ENCODE results near the gene CHTF8.

Gene CHTF8

GRCh38 chr16:69084289-69084688 lies 48.1 kb downstream of the CHTF8 start:
- no peak for DNase-seq (ENCODE audit: low read depth in 1 of 2, low spot score in 1 of 2)
- TF ChIP-seq JUND (IDR thresholded peaks at IDR 0.05; ENCODE audit: low read depth) = no peak
- in situ Hi-C loops (cut with HindIII; ENCODE audit: low pct_unique_long_range_greater_than_20kb, low sequenced_read_pairs) = no loop called here

DNA sequence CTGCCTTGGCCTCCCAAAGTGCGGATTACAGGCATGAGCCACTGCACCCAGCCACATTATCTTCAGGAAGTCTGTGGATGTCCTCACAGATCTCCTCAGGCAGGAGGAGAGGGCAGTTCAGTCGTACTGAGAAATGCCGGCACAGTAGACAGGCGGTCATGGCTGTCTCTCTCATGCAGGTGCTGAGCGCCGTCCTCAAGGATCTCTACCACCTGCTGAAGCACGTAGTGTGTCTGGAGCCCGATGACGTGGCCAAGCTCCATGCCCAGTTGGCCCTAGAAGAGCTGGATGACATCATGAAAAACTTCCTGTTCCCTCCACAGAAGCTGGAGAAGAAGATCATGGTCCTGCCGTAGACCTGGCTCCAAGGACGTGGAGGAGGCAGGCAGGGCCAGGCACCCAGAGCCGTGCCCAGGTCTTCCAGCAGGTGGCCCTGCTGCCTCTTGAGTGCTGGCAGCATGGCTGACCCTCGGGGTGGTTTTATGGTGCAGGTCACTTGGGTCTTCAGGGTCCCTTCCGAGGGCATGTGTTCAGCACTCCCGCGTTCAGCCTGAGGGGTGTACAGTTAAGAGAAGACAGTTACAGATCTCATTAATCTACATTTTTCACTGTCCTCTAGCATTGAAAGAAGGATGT lies 49.0 kb downstream of the CHTF8 start:
- no peak for TF ChIP-seq JUND (IDR thresholded peaks at IDR 0.05; ENCODE audit: low read depth)
- in situ Hi-C loops (cut with HindIII; ENCODE audit: low pct_unique_long_range_greater_than_20kb, low sequenced_read_pairs) = no loop called here
- DNase-seq (ENCODE audit: low read depth in 1 of 2, low spot score in 1 of 2) = no peak

GRCh38 chr16:69079697-69080096 lies 52.7 kb downstream of the CHTF8 start:
- no peak for TF ChIP-seq JUND (IDR thresholded peaks at IDR 0.05; ENCODE audit: low read depth)
- no peak for DNase-seq (ENCODE audit: low read depth in 1 of 2, low spot score in 1 of 2)
- in situ Hi-C loops (cut with HindIII; ENCODE audit: low pct_unique_long_range_greater_than_20kb, low sequenced_read_pairs) = no loop called here

GRCh38 chr16:69078073-69078472 lies 54.3 kb downstream of the CHTF8 start:
- in situ Hi-C loops (cut with HindIII; ENCODE audit: low pct_unique_long_range_greater_than_20kb, low sequenced_read_pairs) = no loop called here
- DNase-seq (ENCODE audit: low read depth in 1 of 2, low spot score in 1 of 2) = no peak
- TF ChIP-seq JUND (IDR thresholded peaks at IDR 0.05; ENCODE audit: low read depth) = no peak

DNA sequence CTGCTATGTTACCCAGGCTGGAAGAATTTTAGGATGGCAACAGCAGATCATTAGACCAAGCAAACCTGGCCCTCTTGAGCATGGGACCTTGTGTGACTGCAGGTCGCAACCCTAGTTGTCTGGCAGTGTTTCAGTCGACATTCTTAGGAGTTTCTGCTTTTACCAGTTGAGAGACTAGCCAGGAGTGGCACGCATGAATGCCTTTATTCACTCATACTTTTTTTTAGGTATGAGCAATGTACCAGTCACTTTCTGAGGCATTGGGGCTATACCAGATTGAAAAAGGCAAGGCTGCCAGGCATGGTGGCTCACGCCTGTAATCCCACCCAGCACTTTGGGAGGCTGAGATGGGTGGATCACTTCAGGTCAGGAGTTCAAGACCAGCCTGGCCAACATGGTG lies 55.1 kb downstream of the CHTF8 start:
- in situ Hi-C loops (cut with HindIII; ENCODE audit: low pct_unique_long_range_greater_than_20kb, low sequenced_read_pairs) = no loop called here
- no peak for TF ChIP-seq JUND (IDR thresholded peaks at IDR 0.05; ENCODE audit: low read depth)
- DNase-seq (ENCODE audit: low read depth in 1 of 2, low spot score in 1 of 2) = no peak

DNA sequence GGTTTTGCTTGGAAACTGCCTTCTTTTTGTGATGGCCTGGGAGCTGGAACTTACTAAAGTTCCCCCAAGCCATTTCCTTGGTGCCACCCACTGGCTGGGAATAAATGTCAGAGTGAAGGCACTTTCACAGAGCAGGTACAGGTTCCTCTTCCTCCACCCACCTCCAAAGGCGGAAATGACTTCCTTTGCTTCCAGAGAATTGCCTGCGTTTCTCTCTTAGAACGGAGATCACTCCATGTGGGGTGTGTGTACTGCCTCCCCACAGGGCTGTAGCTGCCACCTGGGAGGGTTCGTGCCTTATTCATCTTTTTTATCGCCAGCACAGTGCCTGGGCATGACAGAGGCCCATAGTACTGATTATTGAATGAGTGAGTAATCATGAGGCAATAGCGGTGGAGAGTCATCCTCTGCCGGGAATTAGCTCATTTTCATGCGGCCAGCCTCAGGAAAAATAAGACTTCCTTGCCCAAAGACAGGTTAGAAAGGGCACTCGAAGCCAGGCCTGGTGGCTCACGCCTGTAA lies 59.1 kb downstream of the CHTF8 start:
- in situ Hi-C loops (cut with HindIII; ENCODE audit: low pct_unique_long_range_greater_than_20kb, low sequenced_read_pairs) = no loop called here
- no peak for TF ChIP-seq JUND (IDR thresholded peaks at IDR 0.05; ENCODE audit: low read depth)
- no peak for DNase-seq (ENCODE audit: low read depth in 1 of 2, low spot score in 1 of 2)

GRCh38 chr16:69072640-69072974 lies 59.8 kb downstream of the CHTF8 start:
- in situ Hi-C loops (cut with HindIII; ENCODE audit: low pct_unique_long_range_greater_than_20kb, low sequenced_read_pairs) = no loop called here
- no peak for TF ChIP-seq JUND (IDR thresholded peaks at IDR 0.05; ENCODE audit: low read depth)
- no peak for DNase-seq (ENCODE audit: low read depth in 1 of 2, low spot score in 1 of 2)

DNA sequence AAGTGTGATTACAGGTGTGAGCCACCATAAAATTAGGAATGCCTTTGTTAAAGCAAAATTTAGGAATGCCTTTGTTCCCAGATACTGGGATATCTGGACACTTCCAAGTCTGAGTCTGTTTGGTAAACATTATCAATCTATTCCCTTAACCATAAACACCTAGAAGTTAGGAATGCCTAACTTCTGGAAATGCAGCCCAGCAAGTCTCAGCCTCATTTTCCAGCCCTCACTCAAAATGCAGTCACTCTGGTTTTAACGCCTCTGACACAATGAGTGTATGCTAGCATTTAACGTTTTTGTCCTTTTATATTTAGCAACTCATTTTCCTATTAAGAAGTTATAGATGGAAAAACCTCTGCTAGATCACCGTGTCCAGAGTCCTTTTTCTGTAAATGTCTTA lies 61.4 kb downstream of the CHTF8 start:
- TF ChIP-seq JUND (IDR thresholded peaks at IDR 0.05; ENCODE audit: low read depth) = no peak
- no peak for DNase-seq (ENCODE audit: low read depth in 1 of 2, low spot score in 1 of 2)
- in situ Hi-C loops (cut with HindIII; ENCODE audit: low pct_unique_long_range_greater_than_20kb, low sequenced_read_pairs) = no loop called here

DNA sequence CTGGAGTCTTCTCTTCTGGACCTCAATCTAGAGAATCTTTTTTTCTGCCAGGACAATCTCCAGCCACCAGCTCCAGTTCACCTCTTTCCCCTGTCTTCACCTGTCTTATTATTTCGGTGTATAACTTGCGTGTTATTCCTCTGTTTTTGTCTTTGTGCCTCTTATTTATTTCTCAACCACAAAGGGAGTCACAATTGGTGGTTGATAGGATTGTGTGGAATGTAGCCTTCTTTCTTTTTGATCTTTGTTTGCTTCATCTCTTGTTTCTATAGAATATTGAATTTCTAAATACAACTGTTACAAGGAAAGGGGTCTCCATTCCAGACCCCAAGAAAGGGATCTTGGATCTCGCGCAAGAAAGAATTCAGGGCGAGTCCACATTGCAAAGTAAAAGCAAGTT lies 62.9 kb downstream of the CHTF8 start:
- in situ Hi-C loops (cut with HindIII; ENCODE audit: low pct_unique_long_range_greater_than_20kb, low sequenced_read_pairs) = no loop called here
- TF ChIP-seq JUND (IDR thresholded peaks at IDR 0.05; ENCODE audit: low read depth) = no peak

More for the DNA sequence above, 62.9 kb downstream of the CHTF8 start:
- no peak for DNase-seq (ENCODE audit: low read depth in 1 of 2, low spot score in 1 of 2)
